BLaER1 treated with 17β-estradiol and CSF1 and Interleukin-3, amounts not matched to agents 10 nM and 100 nM (cell line): Measurements from ENCODE around the gene GATAD1.
"Not testable (repeated sequence)": the region's sequence is repeated elsewhere in the genome, so short reads cannot be mapped to it uniquely, and the experiment has no call there.

Source experiments
- H3K27ac ChIP-seq, 11 experiments: shearing (Covaris generic); formaldehyde crosslinking; 2 replicates each; pipeline ENCODE4 v1.8.1; 2022
- H3K27me3 ChIP-seq, 11 experiments: shearing (Covaris generic); formaldehyde crosslinking; 2 replicates each; pipeline ENCODE4 v1.8.1; 2022
- H3K36me3 ChIP-seq, 11 experiments: shearing (Covaris generic); formaldehyde crosslinking; 2 replicates each; pipeline ENCODE4 v1.8.1; 2022
- H3K4me1 ChIP-seq, 10 experiments: shearing (Covaris generic); formaldehyde crosslinking; 2 replicates each; pipeline ENCODE4 v1.8.1; 2022
- H3K4me2 ChIP-seq, 11 experiments: shearing (Covaris generic); formaldehyde crosslinking; 2 replicates each; pipeline ENCODE4 v1.8.1; 2022
- H3K4me3 ChIP-seq, 10 experiments: shearing (Covaris generic); formaldehyde crosslinking; 2 replicates each; pipeline ENCODE4 v1.8.1; 2022
- H3K9ac ChIP-seq, 11 experiments: shearing (Covaris generic); formaldehyde crosslinking; 2 replicates each; pipeline ENCODE4 v1.8.1; 2022
- H3K9me3 ChIP-seq, 11 experiments: shearing (Covaris generic); formaldehyde crosslinking; replicated peaks in 1 of 11; 2 replicates each; pipeline ENCODE4 v1.8.1; 2022
- H4K20me1 ChIP-seq, 11 experiments: shearing (Covaris generic); formaldehyde crosslinking; 2 replicates each; pipeline ENCODE4 v1.8.1; 2022
- Cebpa-rat ChIP-seq, 11 experiments: shearing (Covaris generic); IDR thresholded peaks; 2 replicates each; pipeline ENCODE4 v1.8.1; 2022

Gene GATAD1, protein sequence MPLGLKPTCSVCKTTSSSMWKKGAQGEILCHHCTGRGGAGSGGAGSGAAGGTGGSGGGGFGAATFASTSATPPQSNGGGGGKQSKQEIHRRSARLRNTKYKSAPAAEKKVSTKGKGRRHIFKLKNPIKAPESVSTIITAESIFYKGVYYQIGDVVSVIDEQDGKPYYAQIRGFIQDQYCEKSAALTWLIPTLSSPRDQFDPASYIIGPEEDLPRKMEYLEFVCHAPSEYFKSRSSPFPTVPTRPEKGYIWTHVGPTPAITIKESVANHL

DNA sequence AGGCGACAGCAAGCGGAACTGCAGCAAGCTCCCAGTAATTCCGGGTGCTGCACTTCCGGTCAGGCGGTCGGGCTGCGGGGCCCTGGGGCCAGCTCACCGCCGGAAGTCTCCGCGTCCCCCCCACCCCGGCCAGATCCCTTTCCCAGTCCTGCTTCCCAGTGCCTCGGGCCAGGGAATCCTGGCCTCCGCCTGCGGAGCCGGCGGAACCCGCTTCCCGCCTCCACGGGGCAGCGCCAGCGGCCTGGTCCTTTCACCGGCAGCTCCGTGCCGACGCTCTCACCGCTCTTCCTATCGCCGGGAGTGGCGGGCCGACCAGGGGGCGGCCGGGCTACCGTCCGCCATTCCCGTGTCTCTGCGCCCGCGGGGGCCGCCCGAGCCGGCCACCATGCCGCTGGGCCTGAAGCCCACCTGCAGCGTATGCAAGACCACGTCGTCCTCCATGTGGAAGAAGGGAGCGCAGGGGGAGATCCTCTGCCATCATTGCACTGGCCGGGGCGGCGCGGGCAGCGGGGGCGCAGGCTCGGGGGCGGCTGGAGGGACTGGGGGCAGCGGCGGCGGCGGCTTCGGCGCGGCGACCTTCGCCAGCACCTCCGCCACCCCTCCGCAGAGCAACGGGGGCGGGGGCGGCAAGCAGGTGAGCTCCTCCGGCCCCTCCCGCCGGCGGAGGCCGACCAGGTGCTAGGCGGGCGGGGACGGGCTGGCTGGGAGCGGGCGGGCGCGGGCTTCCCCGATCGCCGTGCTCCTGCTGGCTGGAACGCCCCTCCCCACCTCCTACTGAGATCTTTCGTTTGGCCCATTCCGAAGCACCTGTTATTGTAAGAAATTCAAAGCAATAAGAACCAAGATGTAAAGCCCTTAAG lies at the start of gene GATAD1:
Gene GATAD1, plus strand, starts transcription at position 138 of the 860 bp plus-strand sequence. Its CDS starts 248 bp downstream, at position 386.
- peak within 1 kb of the TSS; percentile 92 to 99 (median 98) for H3K27ac ChIP-seq

DNA sequence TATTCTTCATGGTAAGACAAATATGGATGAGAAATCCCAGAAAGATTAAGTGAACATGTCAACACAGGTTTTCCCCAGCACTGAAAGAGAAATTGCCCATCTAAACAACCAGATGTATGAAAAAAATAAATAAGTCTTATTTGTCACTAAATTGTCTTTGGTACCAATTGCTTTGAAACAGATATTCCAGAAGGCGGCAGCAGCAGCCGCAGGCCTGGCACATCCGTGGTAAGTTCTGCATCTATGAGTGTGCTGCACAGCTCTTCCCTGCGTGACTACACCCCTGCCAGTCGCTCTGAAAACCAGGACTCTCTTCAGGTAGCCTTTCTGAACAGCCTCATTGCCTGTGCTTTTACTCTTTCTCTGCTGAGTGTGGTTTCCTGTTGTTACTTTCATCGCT lies 49.7 kb upstream of the GATAD1 start:
- Histone ChIP-seq H3K36me3 (peaks cover 31 to 88% (median 54%) of the 10 kb centered on the region in 11 experiments), H3K27me3 (no peaks in the 10 kb centered on the region), H3K4me2 (no peak overlapping the region), H3K4me1 (no peaks in the 10 kb centered on the region), H4K20me1 (no peaks in the 10 kb centered on the region), H3K4me3 (no peak overlapping the region), H3K9me3 (no peaks in the 10 kb centered on the region), H3K9ac (no peak overlapping the region), H3K27ac (no peak overlapping the region)
- TF ChIP-seq Cebpa-rat (IDR thresholded peaks at IDR 0.05): no peak

More for the DNA sequence above, at the start of gene GATAD1:
- H3K27me3 ChIP-seq: no peaks in the 10 kb centered on the region
- H3K4me3 ChIP-seq: peak within 1 kb of the TSS; percentile 85 to 98 (median 95)
- H3K4me2 ChIP-seq: peak within 1 kb of the TSS; percentile 64 to 92 (median 75)
- H3K4me1 ChIP-seq: peaks cover 3 to 16% (median 11%) of the 10 kb centered on the region in 10 experiments; a peak in 17 of 20 replicates
- peak within 1 kb of the TSS; percentile 93 to 99 (median 98) for H3K9ac ChIP-seq
- no peak for TF ChIP-seq Cebpa-rat (IDR thresholded peaks at IDR 0.05)
- H3K36me3 ChIP-seq: peaks cover 27 to 33% (median 30%) of the 10 kb centered on the region in 11 experiments
- peaks cover under 1 to 15% (median 8%) of the 10 kb centered on the region in 11 experiments; a peak in 18 of 22 replicates for H3K9me3 ChIP-seq
- peaks cover 0 to 9% (median 0%) of the 10 kb centered on the region in 11 experiments; a peak in 3 of 22 replicates for H4K20me1 ChIP-seq

DNA sequence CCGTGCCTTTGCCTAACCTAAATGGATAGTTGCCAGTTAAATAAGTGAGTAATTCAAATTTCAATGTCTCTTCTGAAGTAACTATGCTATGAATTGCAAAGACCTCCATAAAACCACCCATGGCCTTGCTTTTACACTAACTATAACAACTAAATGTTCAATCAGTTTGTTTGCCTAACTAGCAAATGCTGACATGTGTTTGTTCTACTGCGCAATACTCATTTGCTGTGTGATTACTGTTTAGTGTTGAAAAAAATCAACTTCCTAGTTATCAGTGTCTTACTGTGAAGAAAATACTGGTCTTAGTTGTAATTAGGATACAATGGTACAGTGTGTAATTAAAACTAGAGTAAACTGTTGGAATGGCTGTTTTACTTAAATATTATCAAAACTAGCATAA lies 47.3 kb upstream of the GATAD1 start:
- TF ChIP-seq Cebpa-rat (IDR thresholded peaks at IDR 0.05): no peak
- no peaks in the 10 kb centered on the region for H3K9me3 ChIP-seq
- H3K9ac ChIP-seq: no peak overlapping the region
- no peak overlapping the region for H3K4me2 ChIP-seq
- no peaks in the 10 kb centered on the region for H3K27me3 ChIP-seq
- H3K4me1 ChIP-seq: no peaks in the 10 kb centered on the region
- no peaks in the 10 kb centered on the region for H4K20me1 ChIP-seq
- no peak overlapping the region for H3K27ac ChIP-seq
- H3K4me3 ChIP-seq: no peak overlapping the region
- H3K36me3 ChIP-seq: peaks cover 36 to 90% (median 59%) of the 10 kb centered on the region in 11 experiments

DNA sequence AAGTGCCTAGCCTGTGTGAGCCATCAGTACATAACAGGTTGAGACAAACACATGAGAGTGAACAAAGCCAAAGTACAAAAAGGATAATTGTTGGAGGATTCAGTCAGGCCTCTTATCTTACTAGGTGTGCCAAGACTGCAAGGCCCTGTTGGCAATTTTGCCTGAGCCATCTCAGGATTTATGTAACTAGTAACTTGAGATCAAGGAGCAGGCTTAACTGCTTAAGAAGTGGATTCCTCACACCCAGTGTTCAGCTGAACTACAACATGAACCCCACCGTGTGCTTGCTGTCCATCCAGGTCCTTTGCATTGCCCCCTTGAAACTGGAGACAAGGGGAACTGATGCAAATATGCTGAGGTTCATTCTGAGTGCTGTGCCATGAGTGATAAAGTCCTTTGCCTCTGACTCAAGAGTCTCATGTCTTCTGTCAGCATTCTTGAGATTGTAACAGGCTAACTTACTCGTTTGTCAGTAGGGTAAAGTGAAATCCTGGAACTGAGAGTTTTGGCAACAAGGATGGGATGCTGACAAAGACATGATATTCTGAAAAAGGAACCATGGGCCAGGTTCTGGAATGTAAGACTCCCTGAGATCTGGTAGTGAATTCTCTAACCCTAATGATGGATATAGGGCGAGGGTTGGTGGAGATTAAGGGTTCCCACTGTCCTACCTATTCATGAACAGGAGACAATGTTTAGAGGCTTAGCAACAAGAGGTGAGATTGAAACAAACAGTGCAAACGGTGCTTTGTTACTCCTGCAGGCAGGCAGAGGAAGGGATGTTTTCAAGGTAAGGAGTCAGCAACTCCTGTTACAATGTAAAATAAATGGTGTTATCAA lies 44.1 kb upstream of the GATAD1 start:
- peaks cover 17 to 59% (median 29%) of the 10 kb centered on the region in 11 experiments for H3K36me3 ChIP-seq
- H3K4me1 ChIP-seq: no peaks in the 10 kb centered on the region
- H3K9me3 ChIP-seq: no peaks in the 10 kb centered on the region
- no peaks in the 10 kb centered on the region for H3K27me3 ChIP-seq
- no peak overlapping the region for H3K9ac ChIP-seq
- H3K4me3 ChIP-seq: no peak overlapping the region
- no peak for TF ChIP-seq Cebpa-rat (IDR thresholded peaks at IDR 0.05)
- H3K27ac ChIP-seq: no peak overlapping the region
- H3K4me2 ChIP-seq: no peak overlapping the region
- no peaks in the 10 kb centered on the region for H4K20me1 ChIP-seq

DNA sequence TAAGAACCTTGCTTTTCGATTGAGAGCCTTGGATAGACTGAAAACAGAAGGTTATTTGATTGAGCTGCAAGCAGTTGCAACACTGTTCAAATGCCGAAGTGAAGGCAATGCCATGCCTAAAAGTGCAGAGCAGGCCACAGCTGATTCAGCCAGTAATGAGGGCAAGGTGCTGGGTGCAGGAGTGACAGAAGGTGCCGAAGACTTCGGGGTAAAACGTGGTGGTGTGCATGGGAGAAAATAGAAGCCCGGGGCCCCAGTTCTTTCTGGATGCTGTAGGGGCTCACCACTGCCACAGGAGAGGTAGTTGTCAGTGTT lies 43.6 kb upstream of the GATAD1 start:
- Histone ChIP-seq H3K36me3 (peaks cover 12 to 53% (median 23%) of the 10 kb centered on the region in 11 experiments), H4K20me1 (no peaks in the 10 kb centered on the region), H3K9me3 (no peaks in the 10 kb centered on the region), H3K4me1 (no peaks in the 10 kb centered on the region), H3K4me2 (no peak overlapping the region), H3K27ac (no peak overlapping the region), H3K4me3 (no peak overlapping the region), H3K27me3 (no peaks in the 10 kb centered on the region), H3K9ac (no peak overlapping the region)
- TF ChIP-seq Cebpa-rat (IDR thresholded peaks at IDR 0.05): no peak

DNA sequence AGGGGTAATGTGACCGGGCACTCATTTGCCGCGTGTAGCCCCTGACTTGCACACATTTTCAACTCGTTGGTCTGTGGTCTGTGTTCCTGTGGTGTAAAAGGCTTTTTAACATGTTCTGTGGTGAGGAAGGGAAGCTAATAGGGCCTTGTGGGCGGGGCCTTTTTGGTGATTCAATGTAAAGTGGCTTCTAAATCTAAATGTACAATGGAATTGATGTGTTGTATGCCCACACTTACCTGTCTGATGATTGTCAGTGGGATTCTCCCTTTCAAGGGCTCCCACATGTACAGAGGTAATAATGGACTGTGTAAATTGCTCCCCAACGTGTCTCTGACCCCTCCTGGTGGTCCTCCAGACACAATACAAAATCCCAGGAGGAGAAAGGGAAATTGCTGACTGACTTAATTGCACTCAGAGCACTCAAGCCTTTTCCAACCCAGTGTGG lies 43.1 kb upstream of the GATAD1 start:
- peaks cover 0 to 2% (median 0%) of the 10 kb centered on the region in 11 experiments; a peak in 1 of 22 replicates for H3K9me3 ChIP-seq
- TF ChIP-seq Cebpa-rat (IDR thresholded peaks at IDR 0.05): no peak
- no peak overlapping the region for H3K4me3 ChIP-seq

DNA sequence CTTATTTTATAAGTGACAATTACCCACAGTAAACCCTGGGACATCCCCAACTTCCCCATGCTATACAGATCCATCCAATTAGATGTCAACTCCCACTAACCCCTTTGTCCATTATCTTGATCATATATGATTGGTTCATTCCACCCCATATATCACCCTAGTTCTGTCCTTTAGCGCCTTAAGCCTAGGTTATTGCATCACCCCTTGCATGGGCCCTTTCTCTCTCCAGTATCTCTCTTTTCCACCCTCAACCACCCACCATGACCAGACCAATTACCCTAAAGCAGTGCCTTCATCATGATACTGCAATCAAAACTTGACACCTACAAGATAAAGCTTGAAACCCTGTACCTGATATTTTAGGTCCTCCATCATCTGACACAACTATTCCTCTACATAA lies 37.9 kb upstream of the GATAD1 start:
- Histone ChIP-seq H3K4me3 (no peak overlapping the region), H3K4me2 (no peak overlapping the region), H3K27ac (no peak overlapping the region), H3K4me1 (no peaks in the 10 kb centered on the region), H4K20me1 (no peaks in the 10 kb centered on the region; a peak in 1 of 22 replicates), H3K9ac (no peak overlapping the region), H3K9me3 (peaks cover 0 to 8% (median 0%) of the 10 kb centered on the region in 11 experiments; a peak in 2 of 22 replicates), H3K36me3 (no peaks in the 10 kb centered on the region), H3K27me3 (no peaks in the 10 kb centered on the region)
- TF ChIP-seq Cebpa-rat (IDR thresholded peaks at IDR 0.05): no peak

More for the DNA sequence above, 43.1 kb upstream of the GATAD1 start:
- H3K9ac ChIP-seq: no peak overlapping the region
- no peaks in the 10 kb centered on the region for H4K20me1 ChIP-seq
- H3K27me3 ChIP-seq: no peaks in the 10 kb centered on the region
- H3K36me3 ChIP-seq: peaks cover 9 to 48% (median 19%) of the 10 kb centered on the region in 11 experiments; a peak in 21 of 22 replicates
- H3K27ac ChIP-seq: no peak overlapping the region
- no peak overlapping the region for H3K4me2 ChIP-seq
- H3K4me1 ChIP-seq: no peaks in the 10 kb centered on the region

DNA sequence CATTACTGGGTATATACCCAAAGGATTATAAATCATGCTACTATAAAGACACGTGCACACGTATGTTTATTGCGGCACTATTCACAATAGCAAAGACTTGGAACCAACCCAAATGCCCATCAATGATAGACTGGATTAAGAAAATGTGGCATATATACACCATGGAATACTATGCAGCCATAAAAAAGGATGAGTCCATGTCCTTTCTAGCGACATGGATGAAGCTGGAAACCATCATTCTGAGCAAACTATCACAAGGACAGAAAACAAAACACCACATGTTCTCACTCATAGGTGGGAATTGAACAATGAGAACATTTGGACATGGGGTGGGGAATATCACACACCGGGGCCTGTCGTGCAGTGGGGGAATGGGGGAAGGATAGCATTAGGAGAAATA lies 37.1 kb upstream of the GATAD1 start:
- not testable (repeated sequence) for H3K27ac ChIP-seq, H3K4me1 ChIP-seq, H3K9me3 ChIP-seq, H3K4me2 ChIP-seq, H3K9ac ChIP-seq, H3K27me3 ChIP-seq, H3K36me3 ChIP-seq, H3K4me3 ChIP-seq, H4K20me1 ChIP-seq

DNA sequence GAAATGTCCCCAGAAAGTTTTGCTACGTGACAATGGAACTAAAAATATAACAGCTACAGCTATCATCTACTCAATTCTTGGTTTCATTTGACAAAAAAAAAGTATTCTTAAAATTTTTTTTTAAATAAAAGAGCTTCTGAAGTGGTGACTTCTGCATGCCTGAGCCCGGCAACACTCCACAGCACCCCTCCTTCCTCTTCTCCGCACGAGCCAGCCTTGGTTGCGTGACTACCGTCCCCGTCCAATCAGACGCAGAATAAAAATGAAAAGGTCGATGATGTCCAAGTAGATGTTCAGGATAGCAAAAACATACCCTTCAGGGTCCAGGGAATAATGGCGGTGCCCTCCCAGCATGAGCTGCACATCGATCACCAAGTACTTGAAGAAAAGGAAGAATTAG lies 34.5 kb upstream of the GATAD1 start:
- no peak overlapping the region for H3K4me2 ChIP-seq
- H3K9ac ChIP-seq: no peak overlapping the region
- H3K36me3 ChIP-seq: no peaks in the 10 kb centered on the region

More for the DNA sequence above, 34.5 kb upstream of the GATAD1 start:
- Histone ChIP-seq H3K4me1 (no peaks in the 10 kb centered on the region), H3K9me3 (peaks cover 0 to 8% (median 0%) of the 10 kb centered on the region in 11 experiments; a peak in 2 of 22 replicates), H3K27me3 (no peaks in the 10 kb centered on the region), H4K20me1 (no peaks in the 10 kb centered on the region; a peak in 1 of 22 replicates), H3K4me3 (no peak overlapping the region), H3K27ac (no peak overlapping the region)
- no peak for TF ChIP-seq Cebpa-rat (IDR thresholded peaks at IDR 0.05)
